HepG2 (cell line): ENCODE measurements around the gene RPS6KC1. TPM values are rescaled to one million over a fixed set of nuclear protein-coding genes. Genes with fewer than 3 reads are reported as not detected.
A peak's percentile ranks its signal among the peaks of the same experiment; 100 is the strongest.

Experiments used
- E2F2 ChIP-seq: sonication (generic); formaldehyde crosslinking; IDR thresholded peaks from 2 replicates; pipeline ENCODE4 v1.4.0; 2020; ENCODE audit warnings: missing genetic modification reagents, borderline replicate concordance
- FIP1L1 ChIP-seq: fragments of 200-400 bp; formaldehyde crosslinking; IDR thresholded peaks from 2 replicates; pipeline ENCODE4 v1.6.1; 2018; ENCODE audit warnings: low read depth, mild to moderate bottlenecking, low read length, moderate library complexity, borderline replicate concordance; ENCODE audit not compliant: insufficient read depth
- HOXD1 ChIP-seq: sonication (generic); formaldehyde crosslinking; IDR thresholded peaks from 2 replicates; pipeline ENCODE4 v1.5.0; 2020; ENCODE audit warnings: missing genetic modification reagents
- JUNB ChIP-seq: sonication (generic); formaldehyde crosslinking; IDR thresholded peaks from 2 replicates; pipeline ENCODE4 v1.8.0; 2022; ENCODE audit warnings: missing genetic modification reagents, mild to moderate bottlenecking, borderline replicate concordance
- MTF1 ChIP-seq: sonication (generic); formaldehyde crosslinking; IDR thresholded peaks from 2 replicates; pipeline ENCODE4 v1.5.0; 2020; ENCODE audit warnings: missing genetic modification reagents
- MZF1 ChIP-seq: sonication (generic); formaldehyde crosslinking; IDR thresholded peaks from 2 replicates; pipeline ENCODE4 v1.8.1; 2023; ENCODE audit warnings: mild to moderate bottlenecking, missing genetic modification reagents, borderline replicate concordance
- RFX3 ChIP-seq: IDR thresholded peaks from 2 replicates; pipeline ENCODE4 v1.6.1; 2016; ENCODE audit warnings: missing biosample characterization, missing genetic modification reagents
- SIX4 ChIP-seq: sonication (generic); formaldehyde crosslinking; IDR thresholded peaks from 2 replicates; pipeline ENCODE4 v1.4.0; 2020; ENCODE audit warnings: missing genetic modification reagents
- SMAD3 ChIP-seq: sonication (generic); formaldehyde crosslinking; IDR thresholded peaks from 2 replicates; pipeline ENCODE4 v1.4.0; 2020; ENCODE audit warnings: missing genetic modification reagents
- TAF15 ChIP-seq: fragments of 200-400 bp; formaldehyde crosslinking; IDR thresholded peaks from one replicate; pipeline ENCODE4 v1.6.1; 2018; ENCODE audit warnings: mild to moderate bottlenecking, low read depth, low read length; ENCODE audit not compliant: poor library complexity, severe bottlenecking
- YY1 ChIP-seq: IDR thresholded peaks from 2 replicates; pipeline ENCODE4 v1.6.1; 2011; ENCODE audit warnings: low read length, low read depth, moderate library complexity, mild to moderate bottlenecking; ENCODE audit not compliant: insufficient read depth, insufficient replicate concordance
- ZBTB39 ChIP-seq: sonication (generic); formaldehyde crosslinking; IDR thresholded peaks from 2 replicates; pipeline ENCODE4 v1.5.0; 2020; ENCODE audit warnings: missing genetic modification reagents
- ZNF841 ChIP-seq: sonication (generic); formaldehyde crosslinking; IDR thresholded peaks from 2 replicates; pipeline ENCODE4 v1.8.1; 2023; ENCODE audit warnings: missing genetic modification reagents, borderline replicate concordance
- polyA plus RNA-seq, 8 experiments: library from polyadenylated mRNA; depleted of rRNA in 3 of 8; stranded (reverse) in 7 of 8; unstranded in 1 of 8; fragments of >200 nt; fragmentation: Illumina TruSeq in 4 of 8; extraction: Trizol in 4 of 8; gene quantifications; 2 replicates each; pipeline versions ENCODE4 v1.2.1 to v1.2.3, GENCODE V29; 2011 to 2016; ENCODE audit warnings: low read depth in 4 of 8, missing spikeins in 1 of 8, mixed read lengths in 1 of 8; ENCODE audit not compliant: insufficient read depth in 1 of 8
- total RNA-seq, 5 experiments: library from RNA; depleted of rRNA; stranded (reverse); fragments of >200 nt; fragmentation: Illumina TruSeq; extraction: Trizol; gene quantifications; 2 replicates each; pipeline ENCODE4 v1.2.3, GENCODE V29; 2016; ENCODE audit warnings: low read depth in 1 of 5
- TF ChIP-seq, protein P1 (sequence below), 2 experiments: IDR thresholded peaks; 2 replicates each; pipeline ENCODE4 v1.6.1; 2011 to 2012; ENCODE audit warnings: low read length in 2 of 2, borderline replicate concordance in 1 of 2, low read depth in 1 of 2, mild to moderate bottlenecking in 1 of 2, moderate library complexity in 1 of 2
- TF ChIP-seq, protein P2 (sequence below): sonication (generic); IDR thresholded peaks from 2 replicates; pipeline ENCODE4 v1.6.1; 2016; ENCODE audit warnings: low read depth, borderline replicate concordance
- TF ChIP-seq, protein P3 (sequence below): fragments of 450-650 bp; IDR thresholded peaks from 2 replicates; pipeline ENCODE4 v1.6.1; 2017; ENCODE audit warnings: mild to moderate bottlenecking

RPS6KC1 gene
- total and polyA plus RNA-seq, 2 of the 13 experiments (the other 11 are each of a cell fraction or from before 2014, with no cell fraction given), result 11.0 to 25.2 TPM

GRCh38 chr1:213015099-213016050 is 35.7 kb upstream of the RPS6KC1 start, which contains the start of gene ANGEL2 (continued):
- TF ChIP-seq FIP1L1 (no peak), RFX3 (CRISPR knock-in tag) (no peak), MZF1 (CRISPR knock-in tag) (no peak), MTF1 (peak; percentile 71; the same call in 1 of the 2 replicates), YY1 (peak; percentile 98), ZNF841 (CRISPR knock-in tag) (no peak), HOXD1 (CRISPR knock-in tag) (peak; percentile 72; the same call in 1 of the 2 replicates), TAF15 (no peak), JUNB (CRISPR knock-in tag) (no peak), E2F2 (CRISPR knock-in tag) (peak; percentile 52; the same call in 1 of the 2 replicates), ZBTB39 (CRISPR knock-in tag) (no peak), SIX4 (CRISPR knock-in tag) (peak; percentile 11; the same call in 1 of the 2 replicates), SMAD3 (CRISPR knock-in tag) (peak; percentile 32; the same call in 1 of the 2 replicates)
- TF ChIP-seq, protein P1, sequence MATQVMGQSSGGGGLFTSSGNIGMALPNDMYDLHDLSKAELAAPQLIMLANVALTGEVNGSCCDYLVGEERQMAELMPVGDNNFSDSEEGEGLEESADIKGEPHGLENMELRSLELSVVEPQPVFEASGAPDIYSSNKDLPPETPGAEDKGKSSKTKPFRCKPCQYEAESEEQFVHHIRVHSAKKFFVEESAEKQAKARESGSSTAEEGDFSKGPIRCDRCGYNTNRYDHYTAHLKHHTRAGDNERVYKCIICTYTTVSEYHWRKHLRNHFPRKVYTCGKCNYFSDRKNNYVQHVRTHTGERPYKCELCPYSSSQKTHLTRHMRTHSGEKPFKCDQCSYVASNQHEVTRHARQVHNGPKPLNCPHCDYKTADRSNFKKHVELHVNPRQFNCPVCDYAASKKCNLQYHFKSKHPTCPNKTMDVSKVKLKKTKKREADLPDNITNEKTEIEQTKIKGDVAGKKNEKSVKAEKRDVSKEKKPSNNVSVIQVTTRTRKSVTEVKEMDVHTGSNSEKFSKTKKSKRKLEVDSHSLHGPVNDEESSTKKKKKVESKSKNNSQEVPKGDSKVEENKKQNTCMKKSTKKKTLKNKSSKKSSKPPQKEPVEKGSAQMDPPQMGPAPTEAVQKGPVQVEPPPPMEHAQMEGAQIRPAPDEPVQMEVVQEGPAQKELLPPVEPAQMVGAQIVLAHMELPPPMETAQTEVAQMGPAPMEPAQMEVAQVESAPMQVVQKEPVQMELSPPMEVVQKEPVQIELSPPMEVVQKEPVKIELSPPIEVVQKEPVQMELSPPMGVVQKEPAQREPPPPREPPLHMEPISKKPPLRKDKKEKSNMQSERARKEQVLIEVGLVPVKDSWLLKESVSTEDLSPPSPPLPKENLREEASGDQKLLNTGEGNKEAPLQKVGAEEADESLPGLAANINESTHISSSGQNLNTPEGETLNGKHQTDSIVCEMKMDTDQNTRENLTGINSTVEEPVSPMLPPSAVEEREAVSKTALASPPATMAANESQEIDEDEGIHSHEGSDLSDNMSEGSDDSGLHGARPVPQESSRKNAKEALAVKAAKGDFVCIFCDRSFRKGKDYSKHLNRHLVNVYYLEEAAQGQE (IDR thresholded peaks at IDR 0.05; ENCODE audit: borderline replicate concordance in 1 of 2, low read depth in 1 of 2, low read length in 2 of 2), result peak in 1 of 2 experiments; percentile 18; a peak in 1 of 4 replicates
- TF ChIP-seq, protein P2, sequence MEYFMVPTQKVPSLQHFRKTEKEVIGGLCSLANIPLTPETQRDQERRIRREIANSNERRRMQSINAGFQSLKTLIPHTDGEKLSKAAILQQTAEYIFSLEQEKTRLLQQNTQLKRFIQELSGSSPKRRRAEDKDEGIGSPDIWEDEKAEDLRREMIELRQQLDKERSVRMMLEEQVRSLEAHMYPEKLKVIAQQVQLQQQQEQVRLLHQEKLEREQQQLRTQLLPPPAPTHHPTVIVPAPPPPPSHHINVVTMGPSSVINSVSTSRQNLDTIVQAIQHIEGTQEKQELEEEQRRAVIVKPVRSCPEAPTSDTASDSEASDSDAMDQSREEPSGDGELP, result peak; percentile 39; the same call in 1 of the 2 replicates
- TF ChIP-seq, protein P3, sequence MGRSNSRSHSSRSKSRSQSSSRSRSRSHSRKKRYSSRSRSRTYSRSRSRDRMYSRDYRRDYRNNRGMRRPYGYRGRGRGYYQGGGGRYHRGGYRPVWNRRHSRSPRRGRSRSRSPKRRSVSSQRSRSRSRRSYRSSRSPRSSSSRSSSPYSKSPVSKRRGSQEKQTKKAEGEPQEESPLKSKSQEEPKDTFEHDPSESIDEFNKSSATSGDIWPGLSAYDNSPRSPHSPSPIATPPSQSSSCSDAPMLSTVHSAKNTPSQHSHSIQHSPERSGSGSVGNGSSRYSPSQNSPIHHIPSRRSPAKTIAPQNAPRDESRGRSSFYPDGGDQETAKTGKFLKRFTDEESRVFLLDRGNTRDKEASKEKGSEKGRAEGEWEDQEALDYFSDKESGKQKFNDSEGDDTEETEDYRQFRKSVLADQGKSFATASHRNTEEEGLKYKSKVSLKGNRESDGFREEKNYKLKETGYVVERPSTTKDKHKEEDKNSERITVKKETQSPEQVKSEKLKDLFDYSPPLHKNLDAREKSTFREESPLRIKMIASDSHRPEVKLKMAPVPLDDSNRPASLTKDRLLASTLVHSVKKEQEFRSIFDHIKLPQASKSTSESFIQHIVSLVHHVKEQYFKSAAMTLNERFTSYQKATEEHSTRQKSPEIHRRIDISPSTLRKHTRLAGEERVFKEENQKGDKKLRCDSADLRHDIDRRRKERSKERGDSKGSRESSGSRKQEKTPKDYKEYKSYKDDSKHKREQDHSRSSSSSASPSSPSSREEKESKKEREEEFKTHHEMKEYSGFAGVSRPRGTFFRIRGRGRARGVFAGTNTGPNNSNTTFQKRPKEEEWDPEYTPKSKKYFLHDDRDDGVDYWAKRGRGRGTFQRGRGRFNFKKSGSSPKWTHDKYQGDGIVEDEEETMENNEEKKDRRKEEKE, result no peak
